ENCODE results near the gene PCDHGB4. TPM values are rescaled to one million over a fixed set of nuclear protein-coding genes. Genes with fewer than 3 reads are reported as not detected.
A peak's percentile ranks its signal among the peaks of the same experiment; 100 is the strongest.
"Not testable (repeated sequence)": the region's sequence is repeated elsewhere in the genome, so short reads cannot be mapped to it uniquely, and the experiment has no call there.

Gene PCDHGB4
- 11.3 TPM for polyA plus RNA-seq (2013, experiment 1 of 2)
- polyA plus RNA-seq (2013, experiment 2 of 2): 9.0 TPM

DNA sequence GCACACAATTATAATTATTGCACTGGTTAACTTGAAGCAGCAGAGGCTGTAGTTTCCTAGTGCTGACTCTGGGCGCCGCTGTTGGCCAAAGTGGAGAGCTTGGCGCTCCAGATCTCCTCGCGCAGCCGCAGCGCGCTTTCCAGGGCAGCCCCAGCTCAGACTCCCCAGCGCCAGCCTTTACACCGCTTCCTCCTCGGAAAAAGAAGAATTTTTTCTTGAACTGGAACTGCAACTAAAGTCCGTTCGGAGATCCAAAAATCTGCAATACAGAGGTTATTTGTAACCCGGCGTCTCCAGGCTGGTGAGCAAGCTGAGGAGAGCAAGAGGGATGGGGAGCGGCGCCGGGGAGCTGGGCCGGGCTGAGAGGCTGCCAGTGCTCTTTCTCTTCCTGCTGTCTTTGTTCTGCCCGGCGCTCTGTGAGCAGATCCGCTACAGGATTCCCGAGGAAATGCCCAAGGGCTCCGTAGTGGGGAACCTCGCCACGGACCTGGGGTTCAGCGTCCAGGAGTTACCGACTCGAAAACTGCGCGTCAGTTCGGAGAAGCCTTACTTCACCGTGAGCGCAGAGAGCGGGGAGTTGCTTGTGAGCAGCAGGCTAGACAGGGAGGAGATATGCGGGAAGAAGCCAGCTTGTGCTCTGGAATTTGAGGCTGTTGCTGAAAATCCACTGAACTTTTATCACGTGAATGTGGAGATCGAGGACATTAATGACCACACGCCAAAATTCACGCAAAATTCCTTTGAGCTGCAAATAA lies at the start of gene PCDHGB4:
Gene PCDHGB4, plus strand, starts transcription at position 142 of the 755 bp plus-strand sequence. Its CDS starts 187 bp downstream, at position 329.
- H3K4me1 ChIP-seq (ENCODE audit: control insufficient read depth, insufficient read depth, low read length, poor library complexity, severe bottlenecking); H3K36me3 ChIP-seq (ENCODE audit: control insufficient read depth, insufficient read depth, low read length); H3K27ac ChIP-seq (ENCODE audit: low read depth, low read length, severe bottlenecking): not testable (repeated sequence)
- 64 to 74% methylated on average over 12 to 15 of the region's 40 CpGs for WGBS, 2 experiments (ENCODE audit: insufficient coverage in 2 of 2)
- peaks cover 49% of the 10 kb centered on the region for H3K9me3 ChIP-seq (ENCODE audit: control insufficient read depth, low read length)
- peak within 1 kb of the TSS; percentile 18 for H3K4me3 ChIP-seq (ENCODE audit: extremely low read depth, insufficient read depth, low read length, poor library complexity, severe bottlenecking)

DNA sequence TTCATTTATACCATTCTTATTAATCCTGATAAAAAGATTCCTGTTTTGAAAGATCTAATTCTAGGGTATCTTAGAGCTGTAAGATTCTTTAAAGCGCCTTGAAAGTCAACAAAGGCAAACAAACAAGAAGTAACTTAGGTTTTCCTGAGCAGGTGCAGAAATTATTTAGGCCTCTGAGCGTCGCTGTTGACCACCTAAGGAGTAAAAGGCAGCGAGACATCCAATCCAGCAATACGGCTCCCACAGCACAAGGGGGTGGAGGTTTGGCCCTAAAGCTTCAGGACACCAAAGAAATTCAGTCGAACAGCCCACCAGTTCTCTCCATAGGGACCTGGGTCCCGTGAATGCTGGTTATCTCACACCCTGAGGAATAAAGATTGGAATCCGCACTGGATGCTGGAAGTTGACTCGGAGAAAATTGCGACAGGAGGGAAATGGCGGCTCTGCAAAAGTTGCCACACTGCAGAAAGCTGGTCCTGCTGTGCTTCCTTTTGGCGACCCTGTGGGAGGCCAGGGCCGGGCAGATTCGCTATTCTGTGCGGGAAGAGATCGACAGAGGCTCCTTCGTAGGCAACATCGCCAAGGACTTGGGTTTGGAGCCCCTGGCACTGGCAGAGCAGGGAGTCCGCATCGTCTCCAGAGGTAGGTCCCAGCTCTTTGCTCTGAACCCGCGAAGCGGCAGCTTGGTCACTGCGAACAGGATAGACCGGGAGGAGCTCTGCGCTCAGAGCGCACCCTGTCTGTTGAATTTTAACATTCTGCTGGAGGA lies 48.8 kb upstream of the PCDHGB4 start, which contains the start of gene PCDHGA2:
Gene PCDHGA2, plus strand, starts transcription at position 223 of the 769 bp plus-strand sequence.
- Histone ChIP-seq H3K9me3 (ENCODE audit: control insufficient read depth, low read length) (peaks cover 18% of the 10 kb centered on the region), H3K4me3 (ENCODE audit: extremely low read depth, insufficient read depth, low read length, poor library complexity, severe bottlenecking) (no peak within 1 kb of the TSS), H3K36me3 (ENCODE audit: control insufficient read depth, insufficient read depth, low read length) (no peaks in the 10 kb centered on the region), H3K27ac (ENCODE audit: low read depth, low read length, severe bottlenecking) (no peak within 1 kb of the TSS), H3K4me1 (ENCODE audit: control insufficient read depth, insufficient read depth, low read length, poor library complexity, severe bottlenecking) (no peaks in the 10 kb centered on the region)
- 83 to 86% methylated on average over 25 to 26 of the region's 27 CpGs for WGBS, 2 experiments (ENCODE audit: insufficient coverage in 2 of 2)

DNA sequence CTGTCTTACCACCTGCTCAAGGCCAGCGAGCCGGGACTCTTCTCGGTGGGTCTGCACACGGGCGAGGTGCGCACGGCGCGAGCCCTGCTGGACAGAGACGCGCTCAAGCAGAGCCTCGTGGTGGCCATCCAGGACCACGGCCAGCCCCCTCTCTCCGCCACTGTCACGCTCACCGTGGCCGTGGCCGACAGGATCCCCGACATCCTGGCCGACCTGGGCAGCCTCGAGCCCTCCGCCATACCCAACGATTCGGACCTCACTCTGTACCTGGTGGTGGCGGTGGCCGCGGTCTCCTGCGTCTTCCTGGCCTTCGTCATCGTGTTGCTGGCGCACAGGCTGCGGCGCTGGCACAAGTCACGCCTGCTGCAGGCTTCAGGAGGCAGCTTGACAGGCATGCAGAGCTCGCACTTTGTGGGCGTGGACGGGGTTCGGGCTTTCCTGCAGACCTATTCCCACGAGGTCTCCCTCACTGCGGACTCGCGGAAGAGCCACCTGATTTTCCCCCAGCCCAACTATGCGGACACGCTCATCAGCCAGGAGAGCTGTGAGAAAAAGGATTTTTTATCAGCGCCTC lies 46.6 kb upstream of the PCDHGB4 start:
- not testable (repeated sequence) for H3K36me3 ChIP-seq (ENCODE audit: control insufficient read depth, insufficient read depth, low read length); H3K27ac ChIP-seq (ENCODE audit: low read depth, low read length, severe bottlenecking); H3K4me3 ChIP-seq (ENCODE audit: extremely low read depth, insufficient read depth, low read length, poor library complexity, severe bottlenecking); H3K4me1 ChIP-seq (ENCODE audit: control insufficient read depth, insufficient read depth, low read length, poor library complexity, severe bottlenecking)
- peaks cover 31% of the 10 kb centered on the region for H3K9me3 ChIP-seq (ENCODE audit: control insufficient read depth, low read length)
- 94 to 99% methylated on average over 23 to 28 of the region's 45 CpGs for WGBS, 2 experiments (ENCODE audit: insufficient coverage in 2 of 2)

DNA sequence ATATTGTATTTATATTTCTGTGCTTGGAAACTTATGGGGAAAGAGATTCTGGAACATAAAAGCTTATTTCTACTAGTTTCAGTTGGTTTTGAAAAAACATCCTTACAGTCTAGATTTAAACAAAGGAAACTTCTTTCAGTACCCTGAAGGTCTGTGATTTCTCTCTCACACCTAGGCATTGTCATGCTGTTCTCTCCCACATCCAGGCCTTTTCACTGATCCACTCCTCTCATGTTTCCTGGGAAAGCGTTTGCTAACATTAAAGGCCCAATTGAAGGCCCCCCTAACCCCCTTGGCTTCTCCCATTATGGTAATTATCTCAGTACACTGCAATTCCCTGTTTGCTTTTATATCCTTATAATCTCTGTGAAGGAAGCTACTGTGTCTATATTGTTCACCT lies 44.7 kb upstream of the PCDHGB4 start:
- no peaks in the 10 kb centered on the region for H3K36me3 ChIP-seq (ENCODE audit: control insufficient read depth, insufficient read depth, low read length)
- peaks cover 31% of the 10 kb centered on the region for H3K9me3 ChIP-seq (ENCODE audit: control insufficient read depth, low read length)
- H3K4me1 ChIP-seq (ENCODE audit: control insufficient read depth, insufficient read depth, low read length, poor library complexity, severe bottlenecking): no peaks in the 10 kb centered on the region
- H3K4me3 ChIP-seq (ENCODE audit: extremely low read depth, insufficient read depth, low read length, poor library complexity, severe bottlenecking): no peak overlapping the region
- WGBS, 2 experiments (ENCODE audit: insufficient coverage in 2 of 2): 67 to 83% methylated on average over 1 of the region's 1 CpG
- H3K27ac ChIP-seq (ENCODE audit: low read depth, low read length, severe bottlenecking): no peak overlapping the region

DNA sequence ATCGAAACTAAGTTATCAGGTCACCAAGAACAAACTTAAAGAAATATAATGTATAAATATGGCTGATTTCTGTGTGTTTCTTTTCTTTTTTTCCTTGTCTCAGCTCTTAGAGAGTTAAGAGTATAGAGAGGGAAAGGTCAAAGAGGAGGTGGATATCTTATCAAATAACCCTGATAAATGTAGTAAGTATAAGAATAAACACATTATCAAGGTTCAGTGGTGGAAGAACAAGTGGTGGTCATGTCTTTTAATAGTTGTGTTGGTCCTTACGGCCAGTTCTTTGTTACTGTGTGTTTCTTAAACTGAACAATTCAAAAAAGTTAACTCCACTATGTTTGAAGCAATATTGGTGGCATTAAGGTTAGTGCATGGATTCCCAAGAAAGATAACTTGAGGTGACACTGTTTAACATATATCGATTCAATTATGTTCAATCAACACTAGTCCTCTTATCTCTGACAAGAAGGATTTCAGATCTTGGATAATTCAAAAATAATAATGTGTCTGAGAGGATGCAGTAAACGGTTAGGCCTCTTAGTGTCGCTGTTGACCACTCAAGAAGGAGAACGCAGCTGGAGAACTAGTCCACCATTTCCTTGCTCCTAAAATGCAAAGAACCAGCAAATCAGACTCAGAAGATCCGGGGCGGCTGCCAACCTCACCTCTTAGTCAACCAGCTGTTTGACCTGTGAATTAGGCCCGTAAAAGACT lies 44.1 kb upstream of the PCDHGB4 start, which contains the start of gene PCDHGA3:
Gene PCDHGA3, plus strand, starts transcription at position 588 of the 711 bp plus-strand sequence. CDS start 205 bp downstream, outside the sequence.
- H3K27ac ChIP-seq (ENCODE audit: low read depth, low read length, severe bottlenecking): no peak within 1 kb of the TSS
- peaks cover 31% of the 10 kb centered on the region for H3K9me3 ChIP-seq (ENCODE audit: control insufficient read depth, low read length)
- H3K4me1 ChIP-seq (ENCODE audit: control insufficient read depth, insufficient read depth, low read length, poor library complexity, severe bottlenecking): no peaks in the 10 kb centered on the region
- H3K36me3 ChIP-seq (ENCODE audit: control insufficient read depth, insufficient read depth, low read length): no peaks in the 10 kb centered on the region
- 63% methylated on average over 6 of the region's 9 CpGs for WGBS, 2 experiments (ENCODE audit: insufficient coverage in 2 of 2)
- peak within 1 kb of the TSS; percentile 31 for H3K4me3 ChIP-seq (ENCODE audit: extremely low read depth, insufficient read depth, low read length, poor library complexity, severe bottlenecking)

DNA sequence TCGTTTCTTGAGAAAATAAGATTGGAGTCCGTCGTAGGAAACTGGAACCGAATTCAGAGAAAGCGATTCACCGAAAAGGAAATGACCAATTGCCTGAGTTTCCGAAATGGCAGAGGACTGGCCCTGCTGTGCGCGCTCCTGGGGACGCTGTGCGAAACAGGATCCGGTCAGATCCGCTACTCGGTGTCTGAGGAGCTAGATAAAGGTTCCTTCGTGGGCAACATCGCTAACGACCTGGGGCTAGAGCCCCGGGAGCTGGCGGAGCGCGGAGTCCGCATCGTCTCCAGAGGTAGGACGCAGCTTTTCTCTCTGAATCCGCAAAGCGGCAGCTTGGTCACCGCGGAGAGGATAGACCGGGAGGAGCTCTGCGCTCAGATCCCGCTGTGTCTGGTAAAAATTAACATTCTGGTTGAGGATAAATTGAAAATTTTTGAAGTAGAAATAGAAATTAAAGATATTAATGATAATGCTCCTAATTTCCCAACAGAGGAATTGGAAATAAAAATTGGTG lies 43.5 kb upstream of the PCDHGB4 start:
- WGBS, 2 experiments (ENCODE audit: insufficient coverage in 2 of 2): 87 to 88% methylated on average over 29 to 30 of the region's 31 CpGs
- no peaks in the 10 kb centered on the region for H3K4me1 ChIP-seq (ENCODE audit: control insufficient read depth, insufficient read depth, low read length, poor library complexity, severe bottlenecking)
- no peak overlapping the region for H3K27ac ChIP-seq (ENCODE audit: low read depth, low read length, severe bottlenecking)
- H3K4me3 ChIP-seq (ENCODE audit: extremely low read depth, insufficient read depth, low read length, poor library complexity, severe bottlenecking): peak overlapping the region; percentile 31
- H3K36me3 ChIP-seq (ENCODE audit: control insufficient read depth, insufficient read depth, low read length): no peaks in the 10 kb centered on the region
- H3K9me3 ChIP-seq (ENCODE audit: control insufficient read depth, low read length): peaks cover 25% of the 10 kb centered on the region

DNA sequence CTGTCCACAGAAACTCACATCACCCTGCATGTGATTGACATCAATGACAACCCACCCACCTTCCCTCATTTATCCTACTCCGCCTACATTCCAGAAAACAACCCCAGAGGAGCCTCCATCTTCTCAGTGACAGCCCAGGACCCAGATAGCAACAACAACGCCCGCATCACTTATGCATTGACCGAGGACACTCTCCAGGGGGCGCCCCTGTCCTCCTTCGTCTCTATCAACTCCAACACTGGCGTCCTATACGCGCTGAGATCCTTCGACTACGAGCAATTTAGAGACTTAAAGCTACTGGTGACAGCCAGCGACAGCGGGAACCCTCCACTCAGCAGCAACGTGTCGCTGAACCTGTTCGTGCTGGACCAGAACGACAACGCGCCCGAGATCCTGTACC lies 42.2 kb upstream of the PCDHGB4 start:
- H3K27ac ChIP-seq (ENCODE audit: low read depth, low read length, severe bottlenecking): no peak overlapping the region
- H3K4me1 ChIP-seq (ENCODE audit: control insufficient read depth, insufficient read depth, low read length, poor library complexity, severe bottlenecking): no peaks in the 10 kb centered on the region
- no peak overlapping the region for H3K4me3 ChIP-seq (ENCODE audit: extremely low read depth, insufficient read depth, low read length, poor library complexity, severe bottlenecking)
- WGBS, 2 experiments (ENCODE audit: insufficient coverage in 2 of 2): 94% methylated on average over 10 to 15 of the region's 20 CpGs
- peaks cover 22% of the 10 kb centered on the region for H3K9me3 ChIP-seq (ENCODE audit: control insufficient read depth, low read length)
- no peaks in the 10 kb centered on the region for H3K36me3 ChIP-seq (ENCODE audit: control insufficient read depth, insufficient read depth, low read length)

DNA sequence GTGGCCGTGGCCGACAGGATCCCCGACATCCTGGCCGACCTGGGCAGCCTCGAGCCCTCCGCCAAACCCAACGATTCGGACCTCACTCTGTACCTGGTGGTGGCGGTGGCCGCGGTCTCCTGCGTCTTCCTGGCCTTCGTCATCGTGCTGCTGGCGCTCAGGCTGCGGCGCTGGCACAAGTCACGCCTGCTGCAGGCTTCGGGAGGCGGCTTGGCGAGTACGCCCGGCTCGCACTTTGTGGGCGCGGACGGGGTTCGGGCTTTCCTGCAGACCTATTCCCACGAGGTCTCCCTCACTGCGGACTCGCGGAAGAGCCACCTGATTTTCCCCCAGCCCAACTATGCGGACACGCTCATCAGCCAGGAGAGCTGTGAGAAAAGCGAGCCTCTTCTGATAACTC lies 41.5 kb upstream of the PCDHGB4 start:
- not testable (repeated sequence) for H3K36me3 ChIP-seq (ENCODE audit: control insufficient read depth, insufficient read depth, low read length); H3K4me1 ChIP-seq (ENCODE audit: control insufficient read depth, insufficient read depth, low read length, poor library complexity, severe bottlenecking); H3K27ac ChIP-seq (ENCODE audit: low read depth, low read length, severe bottlenecking); H3K4me3 ChIP-seq (ENCODE audit: extremely low read depth, insufficient read depth, low read length, poor library complexity, severe bottlenecking)
- H3K9me3 ChIP-seq (ENCODE audit: control insufficient read depth, low read length): peaks cover 29% of the 10 kb centered on the region
- WGBS, 2 experiments (ENCODE audit: insufficient coverage in 2 of 2): 100% methylated on average over 2 of the region's 35 CpGs; no CpG with 5 or more reads in 1 of the 2 experiments

DNA sequence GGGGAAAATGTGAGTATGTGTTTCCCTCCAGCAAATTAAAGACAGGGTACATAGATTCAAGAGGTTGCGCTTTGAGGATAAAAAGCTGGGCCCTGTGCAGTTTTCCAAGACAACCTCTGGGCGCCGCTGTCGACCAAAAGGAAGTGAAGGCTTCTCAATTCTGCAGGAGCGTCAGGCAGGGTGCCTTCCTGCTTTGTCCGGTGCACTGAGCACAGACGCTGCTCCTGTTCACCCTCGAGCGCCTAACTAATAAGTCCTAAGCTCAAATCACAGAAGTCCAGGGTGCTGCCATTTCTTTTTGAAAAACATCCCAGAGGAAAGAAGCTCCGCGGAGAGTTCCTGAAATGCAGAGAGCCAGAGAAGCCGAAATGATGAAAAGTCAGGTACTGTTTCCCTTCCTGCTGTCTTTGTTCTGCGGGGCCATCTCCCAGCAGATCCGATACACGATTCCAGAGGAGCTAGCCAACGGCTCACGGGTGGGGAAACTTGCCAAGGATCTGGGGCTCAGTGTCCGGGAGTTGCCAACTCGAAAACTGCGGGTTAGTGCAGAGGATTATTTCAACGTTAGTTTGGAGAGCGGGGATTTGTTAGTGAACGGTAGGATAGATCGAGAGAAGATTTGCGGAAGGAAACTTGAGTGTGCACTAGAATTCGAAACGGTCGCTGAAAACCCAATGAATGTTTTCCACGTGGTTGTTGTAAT lies 37.4 kb upstream of the PCDHGB4 start, which contains the start of gene PCDHGB1:
Gene PCDHGB1, plus strand, starts transcription at position 183 of the 703 bp plus-strand sequence. Its CDS starts 162 bp downstream, at position 345.
- Histone ChIP-seq H3K27ac (ENCODE audit: low read depth, low read length, severe bottlenecking) (no peak within 1 kb of the TSS), H3K4me3 (ENCODE audit: extremely low read depth, insufficient read depth, low read length, poor library complexity, severe bottlenecking) (no peak within 1 kb of the TSS), H3K9me3 (ENCODE audit: control insufficient read depth, low read length) (peaks cover 34% of the 10 kb centered on the region), H3K36me3 (ENCODE audit: control insufficient read depth, insufficient read depth, low read length) (no peaks in the 10 kb centered on the region), H3K4me1 (ENCODE audit: control insufficient read depth, insufficient read depth, low read length, poor library complexity, severe bottlenecking) (no peaks in the 10 kb centered on the region)
- WGBS, 2 experiments (ENCODE audit: insufficient coverage in 2 of 2): 78 to 80% methylated on average over 25 to 27 of the region's 29 CpGs

Data from mesodermal cell (in vitro differentiated cells).